Chondrocyte (in vitro differentiated cells): ENCODE results near the gene EPB41L1. TPM values are rescaled to one million over a fixed set of nuclear protein-coding genes. Genes with fewer than 3 reads are reported as not detected.

Experiments
- DNase-seq: peaks from one replicate; pipeline ENCODE4 v3.0.0; 2021; ENCODE audit warnings: mixed read lengths, low spot score
- H3K27ac Mint-ChIP-seq: one replicate; pipeline ENCODE4 v1.8.0; 2021; ENCODE audit warnings: mild to moderate bottlenecking, moderate library complexity, mixed read lengths; ENCODE audit not compliant: unreplicated experiment
- H3K27me3 Mint-ChIP-seq: 2 replicates; pipeline ENCODE4 v1.8.0; 2021; ENCODE audit warnings: low read depth, mixed read lengths
- H3K36me3 Mint-ChIP-seq: 2 replicates; pipeline ENCODE4 v1.8.0; 2021; ENCODE audit warnings: low read depth, mixed read lengths
- H3K4me1 Mint-ChIP-seq: 2 replicates; pipeline ENCODE4 v1.8.0; 2021; ENCODE audit warnings: low read depth, mild to moderate bottlenecking, mixed read lengths
- H3K4me3 Mint-ChIP-seq: one replicate; pipeline ENCODE4 v1.8.0; 2021; ENCODE audit warnings: mild to moderate bottlenecking, moderate library complexity, mixed read lengths; ENCODE audit not compliant: unreplicated experiment
- H3K9me3 Mint-ChIP-seq: 2 replicates; pipeline ENCODE4 v1.8.0; 2021; ENCODE audit warnings: low read depth, mixed read lengths
- total RNA-seq: library from RNA; stranded (reverse); gene quantifications from 3 replicates; pipeline ENCODE4 v1.2.1, GENCODE V29; 2021
- TF ChIP-seq, protein P1 (sequence below): fragments of 200-600 bp; sonication (generic); IDR thresholded peaks from 2 replicates; pipeline ENCODE4 v1.5.0; 2021; ENCODE audit warnings: antibody characterized with exemption, mild to moderate bottlenecking, moderate library complexity

Gene EPB41L1
- total RNA-seq, 1 donor from 2014 or later, result 42.1 TPM

DNA sequence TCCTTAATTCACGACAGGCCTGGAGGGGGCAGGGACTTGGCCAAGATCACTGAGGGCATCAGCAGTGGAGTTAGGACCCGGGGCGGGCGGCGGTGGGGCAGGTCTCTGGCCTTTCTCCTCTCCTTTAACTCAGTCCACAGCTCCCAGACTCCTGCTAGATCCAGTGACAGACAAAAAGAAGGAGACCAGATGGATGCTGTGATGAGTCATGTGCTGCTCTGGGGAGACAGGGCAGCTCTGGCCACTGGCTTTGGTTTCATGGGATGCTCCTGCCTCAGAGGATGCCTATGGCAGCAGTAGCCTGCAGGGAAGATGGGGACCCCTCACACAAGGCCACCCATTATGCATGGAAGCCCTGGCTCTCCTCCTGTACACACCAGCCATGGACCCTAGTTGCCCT, 20.5 kb downstream of the EPB41L1 start:
- Mint-ChIP-seq H3K36me3 (peaks cover 6% of the 10 kb centered on the region), H3K4me1 (peaks cover 11% of the 10 kb centered on the region), H3K9me3 (no peaks in the 10 kb centered on the region), H3K27ac (no peak overlapping the region), H3K4me3 (no peak overlapping the region), H3K27me3 (no peaks in the 10 kb centered on the region)
- DNase-seq, result no peak
- TF ChIP-seq, protein P1, sequence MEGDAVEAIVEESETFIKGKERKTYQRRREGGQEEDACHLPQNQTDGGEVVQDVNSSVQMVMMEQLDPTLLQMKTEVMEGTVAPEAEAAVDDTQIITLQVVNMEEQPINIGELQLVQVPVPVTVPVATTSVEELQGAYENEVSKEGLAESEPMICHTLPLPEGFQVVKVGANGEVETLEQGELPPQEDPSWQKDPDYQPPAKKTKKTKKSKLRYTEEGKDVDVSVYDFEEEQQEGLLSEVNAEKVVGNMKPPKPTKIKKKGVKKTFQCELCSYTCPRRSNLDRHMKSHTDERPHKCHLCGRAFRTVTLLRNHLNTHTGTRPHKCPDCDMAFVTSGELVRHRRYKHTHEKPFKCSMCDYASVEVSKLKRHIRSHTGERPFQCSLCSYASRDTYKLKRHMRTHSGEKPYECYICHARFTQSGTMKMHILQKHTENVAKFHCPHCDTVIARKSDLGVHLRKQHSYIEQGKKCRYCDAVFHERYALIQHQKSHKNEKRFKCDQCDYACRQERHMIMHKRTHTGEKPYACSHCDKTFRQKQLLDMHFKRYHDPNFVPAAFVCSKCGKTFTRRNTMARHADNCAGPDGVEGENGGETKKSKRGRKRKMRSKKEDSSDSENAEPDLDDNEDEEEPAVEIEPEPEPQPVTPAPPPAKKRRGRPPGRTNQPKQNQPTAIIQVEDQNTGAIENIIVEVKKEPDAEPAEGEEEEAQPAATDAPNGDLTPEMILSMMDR, result no peak

DNA sequence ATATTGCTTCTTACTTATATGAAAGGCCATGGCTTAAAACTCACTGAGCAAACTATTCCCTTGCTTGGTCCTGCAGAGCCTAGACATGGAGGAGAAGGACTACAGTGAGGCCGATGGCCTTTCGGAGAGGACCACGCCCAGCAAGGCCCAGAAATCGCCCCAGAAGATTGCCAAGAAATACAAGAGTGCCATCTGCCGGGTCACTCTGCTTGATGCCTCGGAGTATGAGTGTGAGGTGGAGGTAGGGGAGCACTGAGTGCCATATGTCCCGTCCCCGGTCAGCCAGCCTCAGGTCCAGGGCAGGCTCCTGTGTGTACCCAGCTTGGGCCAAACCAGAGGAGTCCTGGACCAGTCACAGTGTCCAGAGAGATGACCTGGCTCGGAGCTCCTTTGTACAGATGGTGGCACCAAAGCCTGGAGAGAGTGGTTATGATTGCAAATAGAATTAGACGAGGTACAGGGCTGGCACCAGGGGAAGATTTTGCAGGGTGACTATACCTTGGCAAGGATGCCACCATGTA, 21.0 kb downstream of the EPB41L1 start:
- no peak overlapping the region for H3K27ac Mint-ChIP-seq
- no peak for DNase-seq
- peaks cover 11% of the 10 kb centered on the region for H3K4me1 Mint-ChIP-seq
- H3K4me3 Mint-ChIP-seq, result no peak overlapping the region
- no peaks in the 10 kb centered on the region for H3K9me3 Mint-ChIP-seq
- H3K36me3 Mint-ChIP-seq, result peaks cover 6% of the 10 kb centered on the region
- H3K27me3 Mint-ChIP-seq, result no peaks in the 10 kb centered on the region
- TF ChIP-seq, protein P1, result no peak

DNA sequence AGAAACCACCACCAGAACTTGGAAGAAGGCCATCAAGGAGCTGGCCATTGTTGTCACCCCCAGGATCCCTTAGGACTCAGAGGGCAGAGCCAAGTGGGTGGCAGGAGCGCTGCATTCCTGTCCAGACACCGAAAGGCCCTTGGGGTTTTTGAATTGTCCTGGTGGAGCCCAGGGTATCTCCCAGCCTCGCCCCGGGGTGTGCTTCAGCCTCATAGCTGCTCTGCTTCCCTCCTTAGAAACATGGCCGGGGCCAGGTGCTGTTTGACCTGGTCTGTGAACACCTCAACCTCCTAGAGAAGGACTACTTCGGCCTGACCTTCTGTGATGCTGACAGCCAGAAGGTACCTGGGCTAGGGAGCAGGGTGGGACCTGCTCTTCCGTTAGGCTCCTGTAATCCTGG, 23.2 kb downstream of the EPB41L1 start:
- peaks cover 11% of the 10 kb centered on the region for H3K4me1 Mint-ChIP-seq
- DNase-seq, result no peak
- no peak overlapping the region for H3K4me3 Mint-ChIP-seq
- TF ChIP-seq, protein P1, result no peak
- no peak overlapping the region for H3K27ac Mint-ChIP-seq
- H3K36me3 Mint-ChIP-seq, result peaks cover 6% of the 10 kb centered on the region
- no peaks in the 10 kb centered on the region for H3K9me3 Mint-ChIP-seq
- no peaks in the 10 kb centered on the region for H3K27me3 Mint-ChIP-seq

DNA sequence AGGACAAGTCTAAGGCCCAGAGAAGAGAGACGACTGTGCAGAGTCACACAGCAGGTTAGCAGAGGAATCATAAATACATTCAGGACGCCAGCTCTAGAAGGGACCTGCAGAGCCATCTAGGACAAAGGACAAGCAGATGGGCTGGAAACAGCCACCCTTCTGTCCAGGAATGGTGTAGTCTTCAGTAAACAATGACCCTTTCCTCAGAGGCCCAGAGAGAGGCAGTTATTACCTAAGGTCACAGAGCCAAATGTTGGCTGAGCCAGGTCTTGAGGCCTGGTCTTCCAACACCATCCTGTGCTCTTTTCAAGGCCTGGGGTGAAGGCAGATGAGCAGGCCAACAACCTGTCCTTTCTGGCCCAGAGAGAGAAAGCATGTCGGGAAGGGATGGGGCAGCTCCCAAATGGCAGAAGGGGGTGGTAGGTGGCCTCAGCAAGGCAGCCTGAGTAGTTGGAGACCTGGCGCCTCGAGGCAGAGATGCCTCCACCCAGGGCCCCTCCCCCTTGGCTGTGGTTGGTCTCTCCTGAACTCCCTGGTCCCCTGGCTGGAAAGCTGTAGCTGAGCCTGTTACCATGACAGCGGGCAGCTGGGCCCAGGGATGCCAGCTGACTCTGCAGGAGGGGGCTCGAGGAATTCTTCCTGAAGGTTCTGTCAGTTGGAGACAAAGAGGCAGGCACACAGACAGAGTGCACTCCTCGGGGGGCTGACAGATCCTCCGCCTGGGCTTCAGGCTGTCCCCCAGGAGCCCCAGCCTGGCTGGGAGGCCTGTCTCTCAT, 24.8 kb downstream of the EPB41L1 start:
- TF ChIP-seq, protein P1, result no peak
- no peaks in the 10 kb centered on the region for H3K27me3 Mint-ChIP-seq
- H3K27ac Mint-ChIP-seq, result no peak overlapping the region
- H3K36me3 Mint-ChIP-seq, result peaks cover 9% of the 10 kb centered on the region
- H3K9me3 Mint-ChIP-seq, result no peaks in the 10 kb centered on the region
- DNase-seq, result no peak
- H3K4me3 Mint-ChIP-seq, result no peak overlapping the region
- H3K4me1 Mint-ChIP-seq, result no peaks in the 10 kb centered on the region

DNA sequence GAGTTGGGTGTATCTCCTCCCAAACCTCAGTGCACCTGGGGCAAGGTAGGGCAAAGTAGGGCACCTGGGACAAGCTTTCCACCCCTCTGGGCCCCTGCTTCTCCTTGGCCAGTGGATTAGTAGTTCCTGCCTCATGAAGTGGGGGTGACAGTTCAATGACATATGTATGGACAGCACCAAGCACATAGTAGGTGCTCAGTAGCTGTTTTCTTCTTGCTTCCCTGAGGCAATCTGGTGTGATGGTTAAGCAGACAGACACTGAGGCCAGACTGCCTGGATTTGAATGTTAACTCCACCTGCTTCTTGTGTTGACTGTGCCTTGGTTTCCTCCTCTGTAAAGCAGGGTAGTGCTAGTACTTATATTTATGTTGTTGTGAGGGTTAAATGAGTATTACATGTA, 25.8 kb downstream of the EPB41L1 start:
- TF ChIP-seq, protein P1, result no peak
- Mint-ChIP-seq H3K27me3 (no peaks in the 10 kb centered on the region), H3K36me3 (peaks cover 10% of the 10 kb centered on the region), H3K9me3 (no peaks in the 10 kb centered on the region), H3K27ac (no peak overlapping the region), H3K4me3 (no peak overlapping the region), H3K4me1 (no peaks in the 10 kb centered on the region)
- DNase-seq, result no peak
